NT2/D1 (cell line): ENCODE results near the gene ZNF597.

Source experiments
- SUZ12 ChIP-seq: IDR thresholded peaks from 2 replicates; pipeline ENCODE4 v1.6.1; 2011; ENCODE audit not compliant: insufficient read length, insufficient read depth; ENCODE audit errors: extremely low read depth
- YY1 ChIP-seq: IDR thresholded peaks from 2 replicates; pipeline ENCODE4 v1.6.1; 2011; ENCODE audit not compliant: insufficient read length, insufficient read depth
- ZNF274 ChIP-seq: IDR thresholded peaks from 2 replicates; pipeline ENCODE4 v1.6.1; 2011; ENCODE audit warnings: mild to moderate bottlenecking, low read depth, low read length

GRCh38 chr16:3439637-3440036, 3.7 kb downstream of the ZNF597 start:
- no peak for TF ChIP-seq ZNF274
- no peak for TF ChIP-seq YY1
- TF ChIP-seq SUZ12 = no peak
